ENCODE results near the gene S100A11. TPM values are rescaled to one million over a fixed set of nuclear protein-coding genes. Genes with fewer than 3 reads are reported as not detected.
A peak's percentile ranks its signal among the peaks of the same experiment; 100 is the strongest.
"Not testable (repeated sequence)": the region's sequence is repeated elsewhere in the genome, so short reads cannot be mapped to it uniquely, and the experiment has no call there.

Gene S100A11
- 100 to 1,000 TPM; 220 to 325 (median 275) TPM for total RNA-seq

DNA sequence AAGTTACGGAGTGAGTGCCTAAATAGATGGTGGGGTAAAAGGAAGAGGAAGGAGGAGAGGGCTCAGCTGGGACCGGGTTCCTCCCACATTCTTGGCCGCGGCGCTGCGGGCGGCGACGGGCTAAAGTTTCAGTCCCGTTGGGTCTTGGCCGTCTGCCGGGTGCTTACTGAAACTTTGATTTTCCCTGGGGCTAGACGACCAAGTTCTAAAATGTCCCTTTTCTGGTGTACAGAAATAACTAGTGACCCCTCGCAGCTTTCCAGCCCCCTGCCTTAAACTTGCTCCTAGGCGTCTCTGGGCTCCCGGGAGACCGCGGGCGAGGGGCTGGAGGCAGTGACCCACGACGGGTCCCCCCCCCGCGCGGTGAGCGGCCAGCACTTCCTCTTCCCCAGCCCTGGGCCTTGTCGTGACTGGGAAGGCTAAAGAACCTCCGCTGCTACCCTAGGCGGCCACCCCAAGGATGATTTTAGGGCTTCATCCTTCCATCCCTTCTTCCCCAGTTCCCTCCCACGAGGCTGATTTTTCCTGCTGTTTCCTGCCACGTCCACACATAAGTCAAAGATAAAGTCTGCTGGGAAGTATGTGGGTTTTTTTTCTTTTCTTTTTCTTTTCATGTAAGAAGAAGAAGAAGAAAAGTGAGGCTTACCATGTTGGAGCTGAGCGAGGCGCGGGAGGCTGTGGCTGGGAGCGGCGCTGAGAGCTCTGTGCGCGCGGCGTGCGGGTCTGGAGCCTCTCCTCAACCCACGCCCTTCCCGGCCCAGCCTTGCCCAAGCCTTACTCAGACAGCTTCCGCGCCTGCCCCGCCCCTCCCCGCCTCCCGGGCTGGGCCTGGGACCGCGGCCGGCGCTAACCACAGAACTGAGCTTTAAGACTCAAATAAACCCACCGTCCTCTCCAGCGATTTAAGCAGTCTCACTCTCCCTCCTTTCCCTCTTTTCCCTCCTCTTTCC lies at the start of gene S100A11:
Gene S100A11, minus strand, starts transcription at position 738 of the 950 bp plus-strand sequence. Its CDS starts 89 bp downstream, at position 649.
- H3K27me3 ChIP-seq: no peaks in the 10 kb centered on the region
- H3K27ac ChIP-seq: peak within 1 kb of the TSS; percentile 96 to 97
- no peaks in the 10 kb centered on the region for H3K9me3 ChIP-seq
- DNase-seq (ENCODE audit: low spot score in 2 of 2): peak; percentile 91 to 92
- no peaks in the 10 kb centered on the region for H3K36me3 ChIP-seq
- peak within 1 kb of the TSS; percentile 72 to 88 (median 88) for H3K4me3 ChIP-seq
- TF ChIP-seq POLR2AphosphoS5 (IDR thresholded peaks at IDR 0.05) (peak; percentile 74 to 88 (median 86)), CTCF (IDR thresholded peaks at IDR 0.05) (no peak), POLR2A (IDR thresholded peaks at IDR 0.05) (peak; percentile 90)
- intact Hi-C loops (cut with DNase I; ENCODE audit: low total_unique reads): no loop called here
- peaks cover 0 to 6% of the 10 kb centered on the region in 2 donors for H3K4me1 ChIP-seq

DNA sequence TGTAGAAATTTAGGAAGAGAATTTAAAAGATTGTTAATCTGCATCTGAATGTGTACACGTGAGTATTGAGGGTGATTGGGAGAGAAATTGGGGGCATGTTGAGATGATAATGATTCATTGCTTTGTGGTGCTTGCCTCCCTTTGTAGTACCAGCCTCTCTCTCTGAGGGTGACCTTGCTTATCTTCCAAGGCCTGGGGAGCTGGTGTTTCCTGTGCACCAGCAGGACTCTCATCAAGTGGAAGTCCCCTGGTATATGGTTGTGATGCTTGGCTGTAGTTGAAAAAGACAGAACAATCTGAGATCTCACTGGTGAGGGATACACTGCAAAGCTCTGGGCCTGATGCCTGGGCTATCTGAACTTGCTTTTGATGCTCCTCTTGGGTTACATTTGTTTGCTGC lies 48.0 kb upstream of the S100A11 start:
- Histone ChIP-seq H3K4me1 (no peaks in the 10 kb centered on the region), H3K36me3 (no peaks in the 10 kb centered on the region), H3K27me3 (peaks cover 0 to 4% of the 10 kb centered on the region in 2 donors), H3K9me3 (no peaks in the 10 kb centered on the region), H3K4me3 (no peak overlapping the region), H3K27ac (no peak overlapping the region)
- DNase-seq (ENCODE audit: low spot score in 2 of 2): no peak
- TF ChIP-seq POLR2AphosphoS5 (IDR thresholded peaks at IDR 0.05): no peak
- no peak for TF ChIP-seq CTCF (IDR thresholded peaks at IDR 0.05)
- TF ChIP-seq POLR2A (IDR thresholded peaks at IDR 0.05): no peak
- intact Hi-C loops (cut with DNase I; ENCODE audit: low total_unique reads): no loop called here

DNA sequence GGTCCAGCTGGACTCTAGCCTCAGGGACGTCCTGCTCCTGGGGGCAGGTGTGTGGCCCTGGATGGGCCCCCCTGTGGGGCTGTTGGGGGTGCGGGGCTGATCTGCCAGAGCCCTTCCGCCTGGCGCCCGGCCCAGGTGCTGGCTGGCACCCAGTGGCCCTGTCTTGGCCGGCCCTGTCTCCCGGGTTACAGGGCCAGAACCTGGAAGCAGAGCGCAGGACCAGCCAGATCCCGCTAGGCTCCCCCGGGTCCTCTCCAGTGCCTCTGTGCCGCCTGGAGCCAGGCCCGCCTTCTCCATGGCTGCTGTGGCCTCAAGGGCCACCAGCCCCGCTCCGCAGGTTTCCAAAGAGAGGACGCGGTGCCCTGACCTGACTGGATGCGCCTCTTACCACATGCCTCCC lies 44.2 kb upstream of the S100A11 start:
- H3K4me1 ChIP-seq; intact Hi-C loops (cut with DNase I; ENCODE audit: low total_unique reads): not testable (repeated sequence)

DNA sequence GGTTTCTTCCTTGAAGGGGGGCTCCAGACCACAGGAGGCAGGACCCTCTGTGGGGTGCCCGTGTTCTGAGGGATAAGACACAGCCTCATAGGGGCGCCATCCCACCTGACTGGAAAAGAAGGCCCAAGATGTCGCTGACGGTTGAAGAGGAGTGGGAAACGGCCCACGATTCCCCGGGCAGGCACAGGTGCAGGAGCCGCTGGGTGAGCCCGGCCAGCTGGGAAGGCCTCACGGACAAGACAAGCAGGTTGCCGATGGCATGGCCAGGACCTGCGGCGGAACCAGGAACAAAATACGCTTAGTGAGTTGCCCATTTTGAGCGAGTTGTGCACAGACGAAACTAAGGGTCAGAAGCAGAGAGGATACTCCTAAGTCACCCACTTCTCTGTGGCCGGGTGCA lies 43.7 kb upstream of the S100A11 start:
- H3K27me3 ChIP-seq; H3K4me1 ChIP-seq; H3K9me3 ChIP-seq; intact Hi-C loops (cut with DNase I; ENCODE audit: low total_unique reads); H3K4me3 ChIP-seq; DNase-seq (ENCODE audit: low spot score in 2 of 2); H3K27ac ChIP-seq; H3K36me3 ChIP-seq: not testable (repeated sequence)

More for the DNA sequence above, 44.2 kb upstream of the S100A11 start:
- H3K36me3 ChIP-seq; DNase-seq (ENCODE audit: low spot score in 2 of 2); H3K27me3 ChIP-seq; H3K9me3 ChIP-seq; H3K4me3 ChIP-seq; H3K27ac ChIP-seq: not testable (repeated sequence)

DNA sequence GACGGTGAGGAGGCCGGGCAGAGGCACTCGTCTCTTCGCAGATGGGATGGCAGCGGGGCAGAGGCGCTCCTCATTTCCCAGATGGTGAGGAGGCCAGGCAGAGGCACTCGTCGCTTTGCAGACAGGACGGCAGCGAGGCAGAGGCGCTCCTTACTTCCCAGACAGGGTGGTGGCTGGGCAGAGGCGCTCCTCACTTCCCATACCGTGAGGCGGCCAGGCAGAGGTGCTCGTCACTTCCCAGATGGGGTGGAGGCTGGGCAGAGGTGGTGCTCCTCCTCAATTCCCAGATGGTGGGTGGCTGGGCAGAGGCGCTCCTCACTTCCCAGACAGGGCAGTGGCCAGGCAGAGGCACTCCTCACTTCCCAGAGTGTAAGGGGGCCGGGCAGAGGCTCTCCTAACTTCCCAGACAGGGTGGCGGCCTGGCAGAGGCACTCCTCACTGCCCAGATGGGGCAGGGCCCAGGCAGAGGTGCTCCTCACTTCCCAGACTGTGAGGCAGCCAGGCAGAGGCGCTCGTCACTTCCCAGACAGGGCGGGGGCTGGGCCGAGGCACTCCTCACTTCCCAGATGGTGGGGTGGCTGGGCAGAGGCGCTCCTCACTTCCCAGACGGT lies 42.1 kb upstream of the S100A11 start:
- no peaks in the 10 kb centered on the region for H3K36me3 ChIP-seq
- H3K27me3 ChIP-seq: peaks cover 0 to 4% of the 10 kb centered on the region in 2 donors
- H3K9me3 ChIP-seq: no peaks in the 10 kb centered on the region
- no peak overlapping the region for H3K4me3 ChIP-seq
- no peak for DNase-seq (ENCODE audit: low spot score in 2 of 2)
- no peaks in the 10 kb centered on the region for H3K4me1 ChIP-seq
- intact Hi-C loops (cut with DNase I; ENCODE audit: low total_unique reads): no loop called here
- TF ChIP-seq POLR2AphosphoS5 (IDR thresholded peaks at IDR 0.05) (no peak), CTCF (IDR thresholded peaks at IDR 0.05) (no peak), POLR2A (IDR thresholded peaks at IDR 0.05) (no peak)
- no peak overlapping the region for H3K27ac ChIP-seq

DNA sequence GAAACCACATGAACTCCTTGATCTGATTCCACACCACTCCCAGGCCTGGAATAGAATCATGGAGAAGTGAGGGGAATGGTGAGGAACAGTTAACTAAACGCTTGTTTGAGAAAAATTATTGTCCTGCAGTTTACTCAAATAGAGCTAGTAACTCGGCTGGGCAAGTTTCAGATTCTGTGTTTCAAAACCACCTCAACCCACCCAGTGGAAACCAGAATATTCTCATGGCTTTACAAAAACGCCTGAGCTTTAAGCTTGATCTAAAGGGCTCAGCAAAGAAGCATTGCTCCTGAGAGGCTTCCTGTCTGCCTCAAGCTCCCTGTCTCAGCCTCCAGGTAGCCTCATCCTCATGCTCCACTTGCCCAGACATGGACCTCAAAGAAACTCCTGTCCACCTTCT lies 35.5 kb upstream of the S100A11 start:
- peaks cover 0 to 6% of the 10 kb centered on the region in 2 donors for H3K27me3 ChIP-seq
- H3K4me1 ChIP-seq: no peaks in the 10 kb centered on the region
- H3K36me3 ChIP-seq: no peaks in the 10 kb centered on the region
- intact Hi-C loops (cut with DNase I; ENCODE audit: low total_unique reads): no loop called here
- TF ChIP-seq CTCF (IDR thresholded peaks at IDR 0.05) (no peak), POLR2A (IDR thresholded peaks at IDR 0.05) (no peak), POLR2AphosphoS5 (IDR thresholded peaks at IDR 0.05) (no peak)
- H3K4me3 ChIP-seq: no peak overlapping the region
- DNase-seq (ENCODE audit: low spot score in 2 of 2): no peak
- H3K27ac ChIP-seq: no peak overlapping the region
- no peaks in the 10 kb centered on the region for H3K9me3 ChIP-seq

Data from breast epithelium (tissue), 4 donors.